Measurements from ENCODE around the gene SOX12.

- no peak for TF ChIP-seq CTCF (IDR thresholded peaks at IDR 0.05; ENCODE audit: insufficient read depth, low read length, poor library complexity, severe bottlenecking)
- TF ChIP-seq EZH2phosphoT487 (conservative IDR thresholded peaks at IDR 0.05; ENCODE audit: low read length) = no peak
Observed at GRCh38 chr20:361561-361960, 36.2 kb downstream of the SOX12 start.
